ENCODE data around the gene SRP68. TPM values are rescaled to one million over a fixed set of nuclear protein-coding genes. Genes with fewer than 3 reads are reported as not detected.
A peak's percentile ranks its signal among the peaks of the same experiment; 100 is the strongest.

The SRP68 gene
- total and polyA plus RNA-seq, 2 experiments from 2014 or later, result 38.2 to 69.8 TPM

GRCh38 chr17:76076146-76076764 lies 3.9 kb upstream of the SRP68 start:
- H4K20me1 ChIP-seq (ENCODE audit: insufficient read depth), result no peaks in the 10 kb centered on the region
- no peaks in the 10 kb centered on the region for H3K9me2 ChIP-seq (ENCODE audit: insufficient read depth)
- H2AFZ ChIP-seq, result no peak overlapping the region
- H3K4me1 ChIP-seq (ENCODE audit: insufficient read depth), result peaks cover 1% of the 10 kb centered on the region
- H3K79me2 ChIP-seq (ENCODE audit: insufficient read depth), result peaks cover 16% of the 10 kb centered on the region
- no peak for TF ChIP-seq EZH2phosphoT487 (IDR thresholded peaks at IDR 0.05; ENCODE audit: insufficient read depth, low read depth)
- peak; percentile 85 for TF ChIP-seq EZH2 (IDR thresholded peaks at IDR 0.05; ENCODE audit: insufficient read depth, poor library complexity, severe bottlenecking)
- H3K9me3 ChIP-seq (ENCODE audit: low read depth), result no peaks in the 10 kb centered on the region
- no peak overlapping the region for H3K9ac ChIP-seq
- no peaks in the 10 kb centered on the region for H3K36me3 ChIP-seq (ENCODE audit: low read depth)
- WGBS, 2 experiments (ENCODE audit: low coverage in 1 of 2, low lambda C conversion rate in 2 of 2, missing lambda C conversion rate in 2 of 2), result 7 to 8% methylated on average over 32 to 40 of the region's 41 CpGs
- H3F3A ChIP-seq (ENCODE audit: insufficient read depth), result no peaks in the 10 kb centered on the region
- in situ Hi-C loops (cut with MboI), result no loop called here
- no peak overlapping the region for H3K27ac ChIP-seq
- peaks cover 59% of the 10 kb centered on the region for H3K27me3 ChIP-seq (replicated peaks; ENCODE audit: insufficient read depth)
- H3K4me3 ChIP-seq, result no peak overlapping the region
- no peak for DNase-seq
- no peak overlapping the region for H3K4me2 ChIP-seq (ENCODE audit: unreplicated experiment)

GRCh38 chr17:76075364-76076145 lies 3.2 kb upstream of the SRP68 start:
- Histone ChIP-seq H3K4me3 (no peak overlapping the region), H3K79me2 (ENCODE audit: insufficient read depth) (peaks cover 23% of the 10 kb centered on the region), H3K9me2 (ENCODE audit: insufficient read depth) (no peaks in the 10 kb centered on the region), H3K27ac (no peak overlapping the region), H3K27me3 (replicated peaks; ENCODE audit: insufficient read depth) (peaks cover 59% of the 10 kb centered on the region), H3K4me1 (ENCODE audit: insufficient read depth) (peaks cover 8% of the 10 kb centered on the region), H3K36me3 (ENCODE audit: low read depth) (no peaks in the 10 kb centered on the region), H2AFZ (no peak overlapping the region), H3K9ac (no peak overlapping the region), H3K9me3 (ENCODE audit: low read depth) (no peaks in the 10 kb centered on the region), H3K4me2 (ENCODE audit: unreplicated experiment) (no peak overlapping the region), H4K20me1 (ENCODE audit: insufficient read depth) (no peaks in the 10 kb centered on the region; the same call in 1 of the 2 replicates), H3F3A (ENCODE audit: insufficient read depth) (no peaks in the 10 kb centered on the region)
- in situ Hi-C loops (cut with MboI), result no loop called here
- peak; percentile 42 for DNase-seq
- TF ChIP-seq EZH2 (IDR thresholded peaks at IDR 0.05; ENCODE audit: insufficient read depth, poor library complexity, severe bottlenecking) (peak; percentile 84), EZH2phosphoT487 (IDR thresholded peaks at IDR 0.05; ENCODE audit: insufficient read depth, low read depth) (no peak)
- 4 to 5% methylated on average over 48 of the region's 48 CpGs for WGBS, 2 experiments (ENCODE audit: low coverage in 1 of 2, low lambda C conversion rate in 2 of 2, missing lambda C conversion rate in 2 of 2)

- Histone ChIP-seq H3K36me3 (ENCODE audit: low read depth) (no peaks in the 10 kb centered on the region), H3K9me3 (ENCODE audit: low read depth) (no peaks in the 10 kb centered on the region), H3K4me2 (ENCODE audit: unreplicated experiment) (no peak within 1 kb of the TSS), H3K4me1 (ENCODE audit: insufficient read depth) (peaks cover 11% of the 10 kb centered on the region), H4K20me1 (ENCODE audit: insufficient read depth) (no peaks in the 10 kb centered on the region; the same call in 1 of the 2 replicates), H3K9ac (no peak within 1 kb of the TSS), H3K27me3 (replicated peaks; ENCODE audit: insufficient read depth) (peaks cover 59% of the 10 kb centered on the region), H3K27ac (no peak within 1 kb of the TSS), H3F3A (ENCODE audit: insufficient read depth) (no peaks in the 10 kb centered on the region), H3K9me2 (ENCODE audit: insufficient read depth) (no peaks in the 10 kb centered on the region), H2AFZ (no peak within 1 kb of the TSS), H3K4me3 (no peak within 1 kb of the TSS), H3K79me2 (ENCODE audit: insufficient read depth) (peaks cover 32% of the 10 kb centered on the region)
- no peak for DNase-seq
- in situ Hi-C loops (cut with MboI), result no loop called here
- WGBS, 2 experiments (ENCODE audit: low coverage in 1 of 2, low lambda C conversion rate in 2 of 2, missing lambda C conversion rate in 2 of 2), result 3 to 4% methylated on average over 59 to 78 of the region's 92 CpGs
- TF ChIP-seq EZH2 (IDR thresholded peaks at IDR 0.05; ENCODE audit: insufficient read depth, poor library complexity, severe bottlenecking) (peak; percentile 51), EZH2phosphoT487 (IDR thresholded peaks at IDR 0.05; ENCODE audit: insufficient read depth, low read depth) (no peak)
These were observed 2.4 kb upstream of the SRP68 start, which contains the start of gene GALR2 for GRCh38 chr17:76074390-76075363. TSS of gene GALR2 (plus strand) at chr17:76074781. CDS start at chr17:76074884, 103 bp downstream.
